Measurements from ENCODE around the gene RPL7A. TPM values are rescaled to one million over a fixed set of nuclear protein-coding genes. Genes with fewer than 3 reads are reported as not detected.
A peak's percentile ranks its signal among the peaks of the same experiment; 100 is the strongest.

The RPL7A gene
- total RNA-seq, 1 experiment from 2014 or later, result 2,895 TPM

DNA sequence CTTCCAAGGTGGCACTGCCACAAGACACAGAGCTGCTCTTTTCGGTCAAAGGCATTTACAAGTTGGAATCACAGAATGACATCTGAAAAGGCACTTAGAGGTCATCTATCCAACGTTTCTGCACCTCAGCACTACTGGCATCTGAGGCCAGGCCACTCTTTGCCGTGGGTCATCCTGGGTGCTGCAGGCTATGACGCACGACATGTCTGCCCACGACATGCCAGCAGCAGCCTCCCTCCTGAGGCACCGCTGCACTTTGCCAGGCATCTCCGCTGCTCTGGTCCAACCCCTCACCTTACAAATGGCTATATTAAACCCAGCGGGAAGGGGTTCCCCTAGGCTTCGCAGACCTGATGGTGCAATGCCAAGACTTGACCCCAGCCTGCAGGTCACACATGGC is 19.8 kb downstream of the RPL7A start:
- no peaks in the 10 kb centered on the region for H3K27me3 Mint-ChIP-seq (ENCODE audit: low read depth)
- Histone ChIP-seq H3K27me3 (ENCODE audit: insufficient read depth, low read length) (no peaks in the 10 kb centered on the region), H3K4me1 (ENCODE audit: insufficient read depth, low read length) (no peaks in the 10 kb centered on the region), H3K14ac (ENCODE audit: insufficient read depth, low read length) (no peak overlapping the region; the same call in 1 of the 2 replicates), H4K8ac (replicated peaks; ENCODE audit: insufficient read length, low read depth, low read length) (no peak overlapping the region), H3K79me2 (ENCODE audit: insufficient read depth, low read length) (peaks cover 46% of the 10 kb centered on the region; the same call in 1 of the 2 replicates), H2BK5ac (ENCODE audit: insufficient read length, low read length) (no peak overlapping the region), H4K20me1 (ENCODE audit: control insufficient read depth, insufficient read depth, insufficient read length) (no peaks in the 10 kb centered on the region), H3K79me1 (ENCODE audit: insufficient read depth, low read depth, low read length, poor library complexity, severe bottlenecking) (peaks cover 30% of the 10 kb centered on the region), H3K27ac (ENCODE audit: insufficient read length, low read depth, low read length) (no peak overlapping the region), H2BK15ac (ENCODE audit: low read depth, low read length) (peak overlapping the region; percentile 16; the same call in 1 of the 2 replicates), H2AFZ (ENCODE audit: low read length) (no peak overlapping the region), H3K56ac (ENCODE audit: insufficient read length, low read depth, low read length) (no peak overlapping the region), H4K91ac (ENCODE audit: insufficient read length, low read depth, low read length) (no peak overlapping the region), H3K23ac (ENCODE audit: insufficient read length, low read depth, low read length) (no peak overlapping the region), H3K9me3 (ENCODE audit: control insufficient read depth, low read depth, low read length) (no peaks in the 10 kb centered on the region), H3K18ac (ENCODE audit: insufficient read length, low read depth, low read length) (no peak overlapping the region), H3K9ac (ENCODE audit: extremely low read depth, insufficient read length, low read length) (no peak overlapping the region), H3T11ph (ENCODE audit: low read length) (no peak overlapping the region), H2BK12ac (ENCODE audit: insufficient read length, low read depth, low read length) (no peak overlapping the region), H2BK20ac (ENCODE audit: low read depth, low read length, poor library complexity, severe bottlenecking) (no peak overlapping the region), H3K4me2 (ENCODE audit: insufficient read depth, insufficient read length, low read length) (no peak overlapping the region), H4K5ac (ENCODE audit: insufficient read length, low read depth, low read length) (no peak overlapping the region), H3K23me2 (ENCODE audit: insufficient read length, low read depth, low read length, poor library complexity, severe bottlenecking) (no peaks in the 10 kb centered on the region), H3K4ac (ENCODE audit: low read depth, low read length) (no peak overlapping the region), H2AK5ac (ENCODE audit: insufficient read length, low read length) (no peak overlapping the region), H2BK120ac (ENCODE audit: low read depth, low read length, poor library complexity, severe bottlenecking) (no peak overlapping the region)
- no peak overlapping the region for H3K27ac Mint-ChIP-seq
- no peak for DNase-seq
- no CpG with 5 or more reads among the region's 10 CpGs for WGBS (ENCODE audit: extremely low coverage, insufficient read length, low lambda C conversion rate)
- H3K4me3 Mint-ChIP-seq, result no peak overlapping the region
- TF ChIP-seq, protein P1, sequence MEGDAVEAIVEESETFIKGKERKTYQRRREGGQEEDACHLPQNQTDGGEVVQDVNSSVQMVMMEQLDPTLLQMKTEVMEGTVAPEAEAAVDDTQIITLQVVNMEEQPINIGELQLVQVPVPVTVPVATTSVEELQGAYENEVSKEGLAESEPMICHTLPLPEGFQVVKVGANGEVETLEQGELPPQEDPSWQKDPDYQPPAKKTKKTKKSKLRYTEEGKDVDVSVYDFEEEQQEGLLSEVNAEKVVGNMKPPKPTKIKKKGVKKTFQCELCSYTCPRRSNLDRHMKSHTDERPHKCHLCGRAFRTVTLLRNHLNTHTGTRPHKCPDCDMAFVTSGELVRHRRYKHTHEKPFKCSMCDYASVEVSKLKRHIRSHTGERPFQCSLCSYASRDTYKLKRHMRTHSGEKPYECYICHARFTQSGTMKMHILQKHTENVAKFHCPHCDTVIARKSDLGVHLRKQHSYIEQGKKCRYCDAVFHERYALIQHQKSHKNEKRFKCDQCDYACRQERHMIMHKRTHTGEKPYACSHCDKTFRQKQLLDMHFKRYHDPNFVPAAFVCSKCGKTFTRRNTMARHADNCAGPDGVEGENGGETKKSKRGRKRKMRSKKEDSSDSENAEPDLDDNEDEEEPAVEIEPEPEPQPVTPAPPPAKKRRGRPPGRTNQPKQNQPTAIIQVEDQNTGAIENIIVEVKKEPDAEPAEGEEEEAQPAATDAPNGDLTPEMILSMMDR (conservative IDR thresholded peaks at IDR 0.05), result no peak
- H3K36me3 Mint-ChIP-seq (ENCODE audit: insufficient read depth in 1 of 3, low read depth in 3 of 3), result peaks cover 33 to 87% (median 75%) of the 10 kb centered on the region in 3 experiments; a peak in 6 of 7 replicates
- peaks cover 0 to 6% of the 10 kb centered on the region in 2 experiments; a peak in 2 of 4 replicates for H3K4me1 Mint-ChIP-seq
- no peaks in the 10 kb centered on the region for H3K9me3 Mint-ChIP-seq
